ENCODE measurements around the gene IGSF5. TPM values are rescaled to one million over a fixed set of nuclear protein-coding genes. Genes with fewer than 3 reads are reported as not detected.

IGSF5 gene
- total RNA-seq, 4 donors from 2014 or later = 0.27 TPM; not detected in 3

GRCh38 chr21:39799178-39799577 lies 54.2 kb downstream of the IGSF5 start:
- peak; percentile 7 for DNase-seq
- TF ChIP-seq EP300 (IDR thresholded peaks at IDR 0.05; ENCODE audit: low read depth) (no peak), POLR2A (IDR thresholded peaks at IDR 0.05) (no peak), POLR2AphosphoS5 (IDR thresholded peaks at IDR 0.05) (no peak)
- TF ChIP-seq, protein P1, sequence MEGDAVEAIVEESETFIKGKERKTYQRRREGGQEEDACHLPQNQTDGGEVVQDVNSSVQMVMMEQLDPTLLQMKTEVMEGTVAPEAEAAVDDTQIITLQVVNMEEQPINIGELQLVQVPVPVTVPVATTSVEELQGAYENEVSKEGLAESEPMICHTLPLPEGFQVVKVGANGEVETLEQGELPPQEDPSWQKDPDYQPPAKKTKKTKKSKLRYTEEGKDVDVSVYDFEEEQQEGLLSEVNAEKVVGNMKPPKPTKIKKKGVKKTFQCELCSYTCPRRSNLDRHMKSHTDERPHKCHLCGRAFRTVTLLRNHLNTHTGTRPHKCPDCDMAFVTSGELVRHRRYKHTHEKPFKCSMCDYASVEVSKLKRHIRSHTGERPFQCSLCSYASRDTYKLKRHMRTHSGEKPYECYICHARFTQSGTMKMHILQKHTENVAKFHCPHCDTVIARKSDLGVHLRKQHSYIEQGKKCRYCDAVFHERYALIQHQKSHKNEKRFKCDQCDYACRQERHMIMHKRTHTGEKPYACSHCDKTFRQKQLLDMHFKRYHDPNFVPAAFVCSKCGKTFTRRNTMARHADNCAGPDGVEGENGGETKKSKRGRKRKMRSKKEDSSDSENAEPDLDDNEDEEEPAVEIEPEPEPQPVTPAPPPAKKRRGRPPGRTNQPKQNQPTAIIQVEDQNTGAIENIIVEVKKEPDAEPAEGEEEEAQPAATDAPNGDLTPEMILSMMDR (IDR thresholded peaks at IDR 0.05) = no peak
- no peaks in the 10 kb centered on the region for H3K36me3 ChIP-seq
- intact Hi-C loops (cut with DNase I; ENCODE audit: low total_unique reads) = no loop called here
- in situ Hi-C loops (cut with MboI; ENCODE audit: low pct_ligation_motif_present in 1 of 4, low pct_unique_long_range_greater_than_20kb in 1 of 4, low sequenced_read_pairs in 3 of 4) = loop anchor here in 1 of 4 donors (25.0 kb wide), 1 partner anchor 313 kb away; no protein-coding TSS in a partner anchor
- H3K4me3 ChIP-seq = no peak overlapping the region
- no peaks in the 10 kb centered on the region for H3K9me3 ChIP-seq
- no peak overlapping the region for H3K27ac ChIP-seq
- no peaks in the 10 kb centered on the region for H3K4me1 ChIP-seq
- H3K27me3 ChIP-seq = no peaks in the 10 kb centered on the region
- WGBS, 2 donors (ENCODE audit: low coverage in 1 of 2) = 80 to 100% methylated on average over 5 to 7 of the region's 7 CpGs

DNA sequence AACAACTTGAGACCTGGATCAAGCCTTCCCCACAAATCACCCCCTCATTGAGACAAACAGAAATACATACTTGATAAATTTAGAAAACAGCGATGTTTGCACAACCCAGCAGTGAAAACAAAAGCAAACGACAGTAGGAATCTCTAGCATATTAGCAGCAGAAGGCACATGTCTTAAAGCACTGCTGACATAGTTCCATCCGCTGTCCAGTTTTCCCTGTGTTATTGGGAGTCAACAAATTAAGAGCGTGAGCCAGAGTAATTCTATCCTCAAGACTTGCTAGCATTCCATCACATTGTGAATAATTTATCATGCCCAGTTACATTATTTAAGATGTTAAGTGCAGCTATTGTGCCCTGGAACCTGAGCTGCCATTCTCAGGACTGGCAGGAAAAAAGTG lies 55.3 kb downstream of the IGSF5 start:
- Histone ChIP-seq H3K9me3 (no peaks in the 10 kb centered on the region), H3K4me1 (no peaks in the 10 kb centered on the region), H3K27me3 (no peaks in the 10 kb centered on the region), H3K36me3 (no peaks in the 10 kb centered on the region), H3K4me3 (no peak overlapping the region), H3K27ac (no peak overlapping the region)
- intact Hi-C loops (cut with DNase I; ENCODE audit: low total_unique reads) (no loop called here), in situ Hi-C loops (cut with MboI; ENCODE audit: low pct_ligation_motif_present in 1 of 4, low pct_unique_long_range_greater_than_20kb in 1 of 4, low sequenced_read_pairs in 3 of 4) (no loop called here)
- no peak for DNase-seq
- 52 to 78% methylated on average over 4 of the region's 4 CpGs for WGBS, 2 donors (ENCODE audit: low coverage in 1 of 2)
- TF ChIP-seq EP300 (IDR thresholded peaks at IDR 0.05; ENCODE audit: low read depth) (no peak), POLR2AphosphoS5 (IDR thresholded peaks at IDR 0.05) (no peak), POLR2A (IDR thresholded peaks at IDR 0.05) (no peak)
- TF ChIP-seq, protein P1 (IDR thresholded peaks at IDR 0.05) = no peak

DNA sequence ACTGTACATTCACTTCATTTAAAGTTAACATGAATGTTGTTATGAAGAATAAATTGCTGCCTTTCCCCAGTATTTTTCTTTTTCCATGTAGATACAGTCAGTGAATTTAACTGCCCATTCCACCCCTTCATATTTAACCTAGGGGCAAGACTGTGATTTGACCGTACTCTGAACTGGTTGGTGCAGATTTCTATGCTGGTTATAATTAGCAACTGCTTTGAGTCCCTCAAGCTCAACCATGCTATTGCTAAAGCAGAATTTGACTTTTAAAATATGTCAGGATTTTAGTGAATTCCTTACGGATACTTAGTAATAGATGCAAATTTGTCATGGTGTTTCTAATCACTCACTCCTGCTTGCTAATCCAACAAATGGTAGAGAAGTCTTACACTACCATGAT lies 57.2 kb downstream of the IGSF5 start:
- Histone ChIP-seq H3K36me3 (no peaks in the 10 kb centered on the region), H3K4me1 (no peaks in the 10 kb centered on the region), H3K27me3 (no peaks in the 10 kb centered on the region), H3K27ac (no peak overlapping the region), H3K4me3 (no peak overlapping the region), H3K9me3 (no peaks in the 10 kb centered on the region)
- TF ChIP-seq POLR2A (IDR thresholded peaks at IDR 0.05) = no peak
- no peak for TF ChIP-seq EP300 (IDR thresholded peaks at IDR 0.05; ENCODE audit: low read depth)
- no peak for TF ChIP-seq POLR2AphosphoS5 (IDR thresholded peaks at IDR 0.05)
- TF ChIP-seq, protein P1 (IDR thresholded peaks at IDR 0.05) = no peak
- no peak for DNase-seq
- 87 to 96% methylated on average over 2 of the region's 2 CpGs for WGBS, 2 donors (ENCODE audit: low coverage in 1 of 2)
- intact Hi-C loops (cut with DNase I; ENCODE audit: low total_unique reads) = no loop called here
- in situ Hi-C loops (cut with MboI; ENCODE audit: low pct_ligation_motif_present in 1 of 4, low pct_unique_long_range_greater_than_20kb in 1 of 4, low sequenced_read_pairs in 3 of 4) = no loop called here

DNA sequence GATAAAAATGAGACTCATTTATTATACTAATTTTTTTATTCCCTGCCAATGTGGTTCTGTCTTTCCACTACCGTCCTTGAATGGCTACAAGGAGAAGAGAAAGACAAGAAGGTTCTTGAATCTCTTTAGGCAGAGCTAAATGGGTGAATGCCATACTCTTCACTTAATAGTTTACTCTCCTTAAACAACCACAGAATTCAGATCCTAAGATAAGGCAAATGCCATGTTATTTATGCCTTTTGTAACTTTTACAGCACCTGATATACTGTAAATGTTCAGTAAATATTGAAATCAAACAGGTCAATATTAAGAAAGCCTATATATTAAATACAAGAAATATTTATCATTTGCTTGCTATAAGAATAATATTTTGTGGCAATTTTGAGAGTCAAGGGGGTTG lies 58.4 kb downstream of the IGSF5 start:
- H3K27me3 ChIP-seq = no peaks in the 10 kb centered on the region
- no peak for DNase-seq
- in situ Hi-C loops (cut with MboI; ENCODE audit: low pct_ligation_motif_present in 1 of 4, low pct_unique_long_range_greater_than_20kb in 1 of 4, low sequenced_read_pairs in 3 of 4) = no loop called here

More for the DNA sequence above, 58.4 kb downstream of the IGSF5 start:
- Histone ChIP-seq H3K27ac (no peak overlapping the region), H3K4me1 (peaks cover 0 to 4% (median 0%) of the 10 kb centered on the region in 4 donors), H3K9me3 (no peaks in the 10 kb centered on the region), H3K36me3 (no peaks in the 10 kb centered on the region), H3K4me3 (no peak overlapping the region)
- WGBS, 2 donors (ENCODE audit: low coverage in 1 of 2) = 63 to 89% methylated on average over 1 of the region's 1 CpG
- intact Hi-C loops (cut with DNase I; ENCODE audit: low total_unique reads) = no loop called here
- TF ChIP-seq, protein P1 (IDR thresholded peaks at IDR 0.05) = no peak
- no peak for TF ChIP-seq EP300 (IDR thresholded peaks at IDR 0.05; ENCODE audit: low read depth)
- TF ChIP-seq POLR2A (IDR thresholded peaks at IDR 0.05) = no peak
- no peak for TF ChIP-seq POLR2AphosphoS5 (IDR thresholded peaks at IDR 0.05)

Measured in transverse colon (tissue), 4 donors.